Osteoblast (primary cell): ENCODE results near the gene KIAA0825. TPM values are rescaled to one million over a fixed set of nuclear protein-coding genes. Genes with fewer than 3 reads are reported as not detected.
A peak's percentile ranks its signal among the peaks of the same experiment; 100 is the strongest.

Experiments
- DNase-seq: peaks from one replicate; pipeline ENCODE4 v3.0.0; 2011; ENCODE audit warnings: low spot score, mixed read lengths; ENCODE audit not compliant: insufficient read length; ENCODE audit errors: missing footprints
- H2AFZ ChIP-seq: 2 replicates; pipeline ENCODE4 v1.6.0; 2011; ENCODE audit warnings: mild to moderate bottlenecking, low read length
- H3K27ac ChIP-seq: 2 replicates; pipeline ENCODE4 v1.5.1; 2011; ENCODE audit warnings: mild to moderate bottlenecking, low read depth, low read length, moderate library complexity
- H3K27me3 ChIP-seq: 2 replicates; pipeline ENCODE4 v1.6.0; 2012; ENCODE audit warnings: mild to moderate bottlenecking, control low read depth, inconsistent platforms, low read length, moderate library complexity; ENCODE audit not compliant: insufficient read depth
- H3K36me3 ChIP-seq: 2 replicates; pipeline ENCODE4 v1.5.1; 2011; ENCODE audit warnings: mild to moderate bottlenecking, low read length, control low read depth, moderate library complexity; ENCODE audit not compliant: insufficient read depth
- H3K4me1 ChIP-seq: 2 replicates; pipeline ENCODE4 v1.5.1; 2011; ENCODE audit warnings: mild to moderate bottlenecking, low read length, control low read depth, moderate library complexity; ENCODE audit not compliant: insufficient read depth
- H3K4me2 ChIP-seq: 2 replicates; pipeline ENCODE4 v1.6.0; 2011; ENCODE audit warnings: mild to moderate bottlenecking, low read length; ENCODE audit not compliant: insufficient read depth
- H3K4me3 ChIP-seq: fragments of 200-600 bp; sonication (generic); 3 replicates; pipeline ENCODE4 v1.5.1; 2012; ENCODE audit warnings: mild to moderate bottlenecking, low read length, inconsistent platforms; ENCODE audit not compliant: insufficient read depth
- H3K79me2 ChIP-seq: 2 replicates; pipeline ENCODE4 v1.6.0; 2012; ENCODE audit warnings: mild to moderate bottlenecking, low read length, control low read depth, inconsistent platforms; ENCODE audit not compliant: insufficient read depth
- H3K9me3 ChIP-seq: 2 replicates; pipeline ENCODE4 v1.5.1; 2011; ENCODE audit warnings: low read depth, low read length, control low read depth
- H4K20me1 ChIP-seq: 2 replicates; pipeline ENCODE4 v1.6.0; 2012; ENCODE audit warnings: mild to moderate bottlenecking, low read length, control low read depth; ENCODE audit not compliant: insufficient read depth
- total RNA-seq: library from RNA; depleted of rRNA; stranded (reverse); fragments of >200 nt; gene quantifications from 2 replicates; pipeline ENCODE4 v1.2.3, GENCODE V29; 2012
- TF ChIP-seq, protein P1 (sequence below): IDR thresholded peaks from 2 replicates; pipeline ENCODE4 v1.5.1; 2011; ENCODE audit warnings: mild to moderate bottlenecking, low read depth, low read length, moderate library complexity; ENCODE audit errors: extremely low read depth

Gene KIAA0825
- 8.0 and 10.0 TPM in 2 replicates for total RNA-seq

- H2AFZ ChIP-seq, result peak within 1 kb of the TSS; percentile 98
- H3K27ac ChIP-seq, result peak within 1 kb of the TSS; percentile 62
- DNase-seq, result peak; percentile 93
- H3K79me2 ChIP-seq, result peaks cover 62% of the 10 kb centered on the region
- TF ChIP-seq, protein P1, sequence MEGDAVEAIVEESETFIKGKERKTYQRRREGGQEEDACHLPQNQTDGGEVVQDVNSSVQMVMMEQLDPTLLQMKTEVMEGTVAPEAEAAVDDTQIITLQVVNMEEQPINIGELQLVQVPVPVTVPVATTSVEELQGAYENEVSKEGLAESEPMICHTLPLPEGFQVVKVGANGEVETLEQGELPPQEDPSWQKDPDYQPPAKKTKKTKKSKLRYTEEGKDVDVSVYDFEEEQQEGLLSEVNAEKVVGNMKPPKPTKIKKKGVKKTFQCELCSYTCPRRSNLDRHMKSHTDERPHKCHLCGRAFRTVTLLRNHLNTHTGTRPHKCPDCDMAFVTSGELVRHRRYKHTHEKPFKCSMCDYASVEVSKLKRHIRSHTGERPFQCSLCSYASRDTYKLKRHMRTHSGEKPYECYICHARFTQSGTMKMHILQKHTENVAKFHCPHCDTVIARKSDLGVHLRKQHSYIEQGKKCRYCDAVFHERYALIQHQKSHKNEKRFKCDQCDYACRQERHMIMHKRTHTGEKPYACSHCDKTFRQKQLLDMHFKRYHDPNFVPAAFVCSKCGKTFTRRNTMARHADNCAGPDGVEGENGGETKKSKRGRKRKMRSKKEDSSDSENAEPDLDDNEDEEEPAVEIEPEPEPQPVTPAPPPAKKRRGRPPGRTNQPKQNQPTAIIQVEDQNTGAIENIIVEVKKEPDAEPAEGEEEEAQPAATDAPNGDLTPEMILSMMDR, result no peak
- peaks cover 24% of the 10 kb centered on the region for H3K4me1 ChIP-seq
- peak within 1 kb of the TSS; percentile 79 for H3K4me2 ChIP-seq
- H3K36me3 ChIP-seq, result no peaks in the 10 kb centered on the region
- H4K20me1 ChIP-seq, result no peaks in the 10 kb centered on the region
- H3K4me3 ChIP-seq, result peak within 1 kb of the TSS; percentile 96
- H3K9me3 ChIP-seq, result no peaks in the 10 kb centered on the region
- no peaks in the 10 kb centered on the region for H3K27me3 ChIP-seq
These were observed at the start of gene KIAA0825, which contains the start of gene SLF1 for GRCh38 chr5:94618493-94619328. KIAA0825 (minus strand) TSS chr5:94618604; CDS start chr5:94537126, 81,478 bp downstream. SLF1 (plus strand) TSS chr5:94618669; CDS start chr5:94628811, 10,142 bp downstream.

GRCh38 chr5:94667937-94668336, 49.5 kb upstream of the KIAA0825 start:
- H3K36me3 ChIP-seq, result no peaks in the 10 kb centered on the region
- no peak overlapping the region for H3K4me3 ChIP-seq
- H3K79me2 ChIP-seq, result no peaks in the 10 kb centered on the region
- H3K9me3 ChIP-seq, result no peaks in the 10 kb centered on the region
- TF ChIP-seq, protein P1, result no peak
- H3K27ac ChIP-seq, result no peak overlapping the region
- no peak for DNase-seq
- no peaks in the 10 kb centered on the region for H3K27me3 ChIP-seq
- H4K20me1 ChIP-seq, result no peaks in the 10 kb centered on the region
- H2AFZ ChIP-seq, result no peak overlapping the region
- no peaks in the 10 kb centered on the region for H3K4me1 ChIP-seq
- H3K4me2 ChIP-seq, result no peak overlapping the region

GRCh38 chr5:94661086-94661485, 42.7 kb upstream of the KIAA0825 start:
- no peak overlapping the region for H3K27ac ChIP-seq
- no peaks in the 10 kb centered on the region for H3K9me3 ChIP-seq
- no peak for DNase-seq
- TF ChIP-seq, protein P1, result no peak
- no peak overlapping the region for H3K4me3 ChIP-seq
- H4K20me1 ChIP-seq, result no peaks in the 10 kb centered on the region
- H3K27me3 ChIP-seq, result no peaks in the 10 kb centered on the region
- no peaks in the 10 kb centered on the region for H3K4me1 ChIP-seq
- no peak overlapping the region for H2AFZ ChIP-seq
- peaks cover 5% of the 10 kb centered on the region for H3K36me3 ChIP-seq
- no peak overlapping the region for H3K4me2 ChIP-seq
- peaks cover 6% of the 10 kb centered on the region for H3K79me2 ChIP-seq

DNA sequence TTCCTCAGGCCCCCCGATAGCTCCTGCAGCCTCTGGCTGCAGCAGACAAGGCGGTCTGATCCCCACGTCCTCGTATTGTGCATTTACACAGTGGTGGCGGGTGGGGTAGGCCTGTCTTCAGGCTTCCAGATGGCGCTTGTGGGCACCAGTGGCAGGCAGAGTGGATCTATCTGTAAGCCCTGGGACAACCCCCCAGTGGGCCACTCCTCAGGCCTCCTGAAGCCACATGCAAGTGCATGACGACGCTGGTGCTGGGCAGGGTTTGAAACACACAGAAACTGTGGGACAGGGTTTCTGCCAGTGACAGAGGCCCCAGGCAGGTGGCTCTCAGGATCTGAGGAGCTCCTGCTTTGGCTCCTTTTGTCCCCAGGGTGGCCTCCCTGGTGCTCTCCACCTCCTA, 42.1 kb upstream of the KIAA0825 start:
- Histone ChIP-seq H3K9me3 (no peaks in the 10 kb centered on the region), H3K27me3 (no peaks in the 10 kb centered on the region), H3K4me2 (no peak overlapping the region), H3K4me3 (no peak overlapping the region), H2AFZ (no peak overlapping the region), H3K79me2 (peaks cover 8% of the 10 kb centered on the region), H3K27ac (no peak overlapping the region), H3K36me3 (peaks cover 5% of the 10 kb centered on the region), H3K4me1 (no peaks in the 10 kb centered on the region), H4K20me1 (no peaks in the 10 kb centered on the region)
- no peak for DNase-seq
- TF ChIP-seq, protein P1, result no peak
